H1 (cell line): ENCODE results near the gene LRP2BP. TPM values are rescaled to one million over a fixed set of nuclear protein-coding genes. Genes with fewer than 3 reads are reported as not detected.
"Not testable (repeated sequence)": the region's sequence is repeated elsewhere in the genome, so short reads cannot be mapped to it uniquely, and the experiment has no call there.

Experiments used
- CTCF ChIA-PET: fragments of 300-600 bp; sonication (Branson Sonifier 250); formaldehyde crosslinking; loops from one replicate; lab custom pipeline; 2021; ENCODE audit not compliant: partially characterized antibody; lab: Charles Lee
- POLR2A ChIA-PET: fragments of 300-600 bp; sonication (Branson Sonifier 250); formaldehyde crosslinking; loops from one replicate; lab custom pipeline; 2021; ENCODE audit warnings: inconsistent platforms; ENCODE audit not compliant: partially characterized antibody; lab: Charles Lee
- DNase-seq, 2 experiments: peaks; one replicate each; pipeline versions ENCODE4 v3.0.0 to v3.0.0-alpha.2; 2010 to 2022; ENCODE audit warnings: low spot score in 2 of 2, low read depth in 1 of 2, mixed read lengths in 1 of 2
- FAIRE-seq: peaks from 2 replicates; lab custom pipeline; 2011; peaks lifted over from hg19 to GRCh38; lab: Jason Lieb, UNC
- H2AFZ ChIP-seq: 2 replicates; pipeline ENCODE4 v1.8.1; 2012; ENCODE audit warnings: low read length, inconsistent platforms
- H2AK5ac ChIP-seq: 2 replicates; pipeline ENCODE4 v1.6.1; 2013; ENCODE audit warnings: low read depth, low read length
- H2BK120ac ChIP-seq: replicated peaks from 2 replicates; pipeline ENCODE3; 2013; ENCODE audit warnings: low read depth, low read length, inconsistent platforms
- H2BK12ac ChIP-seq: 2 replicates; pipeline ENCODE4 v1.6.1; 2013; ENCODE audit warnings: low read depth, low read length
- H2BK15ac ChIP-seq: 2 replicates; pipeline ENCODE4 v1.6.1; 2013; ENCODE audit warnings: low read length
- H2BK20ac ChIP-seq: 2 replicates; pipeline ENCODE4 v1.6.1; 2013; ENCODE audit warnings: low read length
- H2BK5ac ChIP-seq: 2 replicates; pipeline ENCODE4 v1.6.1; 2013; ENCODE audit warnings: low read depth, low read length
- H3K14ac ChIP-seq: 2 replicates; pipeline ENCODE4 v1.6.1; 2013; ENCODE audit warnings: inconsistent platforms; ENCODE audit not compliant: insufficient read length
- H3K18ac ChIP-seq: 2 replicates; pipeline ENCODE4 v1.6.1; 2013; ENCODE audit warnings: low read length; ENCODE audit errors: extremely low read depth
- H3K23ac ChIP-seq: 2 replicates; pipeline ENCODE4 v1.6.1; 2013; ENCODE audit warnings: inconsistent platforms; ENCODE audit not compliant: insufficient read length
- H3K23me2 ChIP-seq: 2 replicates; pipeline ENCODE4 v1.6.1; 2013; ENCODE audit warnings: low read depth, low read length
- H3K27ac ChIP-seq: 2 replicates; pipeline ENCODE4 v1.6.1; 2011; ENCODE audit warnings: low read depth, low read length, inconsistent platforms
- H3K27me3 ChIP-seq, 4 experiments: replicated peaks in 1 of 4; 1 replicate in 1 of 4; 2 replicates in 3 of 4; pipeline versions ENCODE4 v1.6.1 to v1.8.1; 2011 to 2013; ENCODE audit warnings: low read length in 3 of 4, mild to moderate bottlenecking in 3 of 4, inconsistent platforms in 2 of 4, mixed read lengths in 2 of 4, moderate library complexity in 1 of 4; ENCODE audit not compliant: control insufficient read depth in 3 of 4, insufficient read depth in 3 of 4; ENCODE audit errors: extremely low read depth in 1 of 4
- H3K36me3 ChIP-seq, 4 experiments: 2 replicates each; pipeline versions ENCODE4 v1.6.1 to v1.8.1; 2011 to 2013; ENCODE audit warnings: mild to moderate bottlenecking in 4 of 4, low read length in 3 of 4, moderate library complexity in 2 of 4, control low read depth in 1 of 4, inconsistent platforms in 1 of 4; ENCODE audit not compliant: insufficient read depth in 4 of 4, control insufficient read depth in 2 of 4
- H3K4ac ChIP-seq: replicated peaks from 2 replicates; pipeline ENCODE3; 2013; ENCODE audit warnings: low read length, low read depth, mixed read lengths, inconsistent platforms; ENCODE audit not compliant: insufficient read length
- H3K4me1 ChIP-seq, 4 experiments: replicated peaks in 1 of 4; 1 replicate in 1 of 4; 2 replicates in 3 of 4; pipeline versions ENCODE4 v1.6.1 to v1.8.1; 2011 to 2013; ENCODE audit warnings: low read length in 3 of 4, inconsistent platforms in 2 of 4, mixed read lengths in 1 of 4; ENCODE audit not compliant: insufficient read depth in 4 of 4, control insufficient read depth in 3 of 4
- H3K4me2 ChIP-seq, 2 experiments: 2 replicates each; pipeline versions ENCODE4 v1.6.1 to v1.8.1; 2011 to 2013; ENCODE audit warnings: low read depth in 2 of 2, low read length in 2 of 2, control low read depth in 1 of 2, inconsistent platforms in 1 of 2, mild to moderate bottlenecking in 1 of 2; ENCODE audit not compliant: insufficient read depth in 1 of 2
- H3K4me3 ChIP-seq, 4 experiments: fragments of 200-600, 300-600 bp in 1 of 4; sonication (generic), shearing (Covaris generic), sonication (Bioruptor Twin) in 1 of 4; 2 replicates each; pipeline versions ENCODE4 v1.5.1 to v1.8.1; 2011 to 2016; ENCODE audit warnings: low read length in 4 of 4, low read depth in 3 of 4, control low read depth in 2 of 4, inconsistent platforms in 2 of 4, mild to moderate bottlenecking in 2 of 4, mixed read lengths in 1 of 4, moderate library complexity in 1 of 4; ENCODE audit not compliant: insufficient read depth in 2 of 4; ENCODE audit errors: extremely low read depth in 1 of 4
- H3K56ac ChIP-seq: replicated peaks from 2 replicates; pipeline ENCODE3; 2013; ENCODE audit warnings: low read depth, mild to moderate bottlenecking, mixed read lengths, low read length, inconsistent platforms; ENCODE audit not compliant: insufficient read length
- H3K79me1 ChIP-seq: 2 replicates; pipeline ENCODE4 v1.6.1; 2013; ENCODE audit warnings: low read depth, low read length, control low read depth
- H3K79me2 ChIP-seq, 2 experiments: 2 replicates each; pipeline versions ENCODE4 v1.6.1 to v1.8.1; 2012 to 2013; ENCODE audit warnings: low read length in 2 of 2, mild to moderate bottlenecking in 2 of 2, inconsistent platforms in 1 of 2; ENCODE audit not compliant: insufficient read depth in 2 of 2, control insufficient read depth in 1 of 2
- H3K9ac ChIP-seq, 4 experiments: replicated peaks in 1 of 4; 1 replicate in 1 of 4; 2 replicates in 3 of 4; pipeline versions ENCODE4 v1.6.1 to v1.8.1; 2011 to 2013; ENCODE audit warnings: low read depth in 3 of 4, low read length in 3 of 4, control low read depth in 2 of 4, mild to moderate bottlenecking in 2 of 4, moderate library complexity in 2 of 4, inconsistent platforms in 1 of 4; ENCODE audit errors: extremely low read depth in 1 of 4
- H3K9me3 ChIP-seq, 2 experiments: 2 replicates each; pipeline versions ENCODE4 v1.6.1 to v1.8.1; 2012 to 2013; ENCODE audit warnings: mild to moderate bottlenecking in 2 of 2, moderate library complexity in 2 of 2, control low read depth in 1 of 2, inconsistent platforms in 1 of 2, low read depth in 1 of 2, low read length in 1 of 2, mixed read lengths in 1 of 2; ENCODE audit not compliant: insufficient read depth in 2 of 2
- H4K20me1 ChIP-seq, 2 experiments: replicated peaks in 1 of 2; 2 replicates each; pipeline versions ENCODE3 to v1.8.1; 2011 to 2013; ENCODE audit warnings: inconsistent platforms in 2 of 2, low read length in 2 of 2, mild to moderate bottlenecking in 1 of 2; ENCODE audit not compliant: insufficient read depth in 2 of 2, control insufficient read depth in 1 of 2
- H4K5ac ChIP-seq: 2 replicates; pipeline ENCODE4 v1.6.1; 2013; ENCODE audit warnings: low read length, low read depth, mixed read lengths, inconsistent platforms; ENCODE audit not compliant: insufficient read length
- H4K8ac ChIP-seq: 2 replicates; pipeline ENCODE4 v1.8.0; 2013; ENCODE audit warnings: mild to moderate bottlenecking, moderate library complexity, low read length, inconsistent platforms; ENCODE audit not compliant: insufficient read depth; ENCODE audit errors: extremely low read depth
- H4K91ac ChIP-seq: replicated peaks from 2 replicates; pipeline ENCODE3; 2013; ENCODE audit warnings: low read length, mixed read lengths, inconsistent platforms; ENCODE audit not compliant: insufficient read length
- WGBS, 2 experiments: shearing (Covaris generic) in 1 of 2; methylation state at CpG; one replicate each; pipeline versions ENCODE4 v1.1.6 to v1.1.7; 2013 to 2015; ENCODE audit warnings: low lambda C conversion rate in 2 of 2, mixed read lengths in 2 of 2, inconsistent platforms in 1 of 2, low coverage in 1 of 2, missing lambda C conversion rate in 1 of 2; ENCODE audit not compliant: insufficient replicate concordance in 2 of 2, insufficient coverage in 1 of 2, insufficient read length in 1 of 2; ENCODE audit errors: extremely low coverage in 1 of 2, missing lambda C conversion rate in 1 of 2; 5-methylcytosine and 5-hydroxymethylcytosine counted together
- polyA plus RNA-seq, 7 experiments: library from polyadenylated mRNA; depleted of rRNA in 3 of 7; stranded (reverse) in 5 of 7; unstranded in 2 of 7; fragments of >200 nt in 5 of 7; fragments of 200-250 nt in 2 of 7; gene quantifications; 1 replicate in 5 of 7; 2 replicates in 1 of 7; 4 replicates in 1 of 7; pipeline versions ENCODE4 v1.2.1 to v1.2.3, GENCODE V29; 2011 to 2013; ENCODE audit warnings: missing spikeins in 2 of 7, mixed read lengths in 2 of 7
- total RNA-seq: library from RNA; stranded (reverse); fragmentation: NEBNext Ultra II Directional; extraction: Animal tissue kit (Norgen Biotek cat#: 25700); gene quantifications from 2 replicates; pipeline ENCODE4 v1.2.1, GENCODE V29; 2021

Gene LRP2BP
- total and polyA plus RNA-seq, 2 of the 8 experiments (the other 6 are each of a cell fraction or from before 2014, with no cell fraction given) = 0.12 to 0.30 TPM

DNA sequence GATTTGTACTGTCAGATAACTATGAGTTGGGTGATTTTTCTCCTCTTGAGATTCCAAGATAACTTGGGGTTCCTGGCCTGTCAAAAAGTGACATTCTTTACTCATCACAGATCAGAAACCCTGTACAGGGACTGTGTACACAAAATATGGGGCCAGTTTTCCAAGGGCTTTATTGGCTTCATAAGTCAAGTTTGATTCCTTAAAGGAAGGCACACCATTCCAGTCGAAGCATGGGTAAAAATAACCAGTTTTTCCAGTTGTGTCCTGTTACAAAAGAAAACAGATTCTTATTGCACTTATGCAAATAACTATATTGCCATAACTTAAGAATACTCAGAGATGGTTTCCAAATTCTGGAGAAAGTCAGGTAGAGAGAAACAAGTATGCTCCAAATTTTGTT is 70.0 kb downstream of the LRP2BP start:
- H3K14ac ChIP-seq, H3K56ac ChIP-seq, H4K8ac ChIP-seq, H2BK120ac ChIP-seq, H3K79me1 ChIP-seq, H2BK15ac ChIP-seq, H4K5ac ChIP-seq, H3K4me1 ChIP-seq, H4K91ac ChIP-seq, H2BK20ac ChIP-seq, H2AK5ac ChIP-seq, H3K23me2 ChIP-seq, H2BK12ac ChIP-seq, POLR2A ChIA-PET, H4K20me1 ChIP-seq, H3K9ac ChIP-seq, CTCF ChIA-PET, H3K4ac ChIP-seq, H3K79me2 ChIP-seq, H3K4me2 ChIP-seq, H3K27ac ChIP-seq, H3K4me3 ChIP-seq, H2AFZ ChIP-seq, H3K27me3 ChIP-seq, FAIRE-seq, H2BK5ac ChIP-seq, DNase-seq, H3K18ac ChIP-seq, H3K23ac ChIP-seq: not testable (repeated sequence)
- 67% methylated on average over 1 of the region's 1 CpG; no CpG with 5 or more reads in 1 of the 2 experiments for whole genome bisulfite sequencing, 2 experiments
- Histone ChIP-seq H3K36me3 (peaks cover 0 to 39% (median 12%) of the 10 kb centered on the region in 4 experiments; a peak in 3 of 8 replicates), H3K9me3 (peaks cover 20 to 21% of the 10 kb centered on the region in 2 experiments; a peak in 3 of 4 replicates)

DNA sequence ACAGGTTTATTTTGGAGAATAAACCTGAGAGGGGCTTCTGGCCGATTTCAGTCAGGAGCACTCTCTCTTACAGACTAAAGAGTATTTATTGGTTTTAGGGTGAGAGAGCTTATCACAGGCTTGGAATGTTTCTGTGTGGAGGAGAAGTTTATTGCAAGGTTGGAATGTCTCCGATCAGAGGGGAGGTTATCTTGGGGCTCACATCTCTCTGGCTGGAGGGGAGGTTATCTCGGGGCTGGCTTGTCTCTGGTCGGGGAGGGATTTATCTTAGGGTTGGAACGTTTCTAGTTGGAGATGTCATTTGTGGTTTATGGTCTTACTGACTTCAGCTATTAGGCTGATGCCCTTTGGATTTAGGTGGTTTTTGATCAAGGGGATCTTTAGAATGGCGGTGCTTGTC is 71.4 kb downstream of the LRP2BP start:
- H2AK5ac ChIP-seq, H3K14ac ChIP-seq, H2BK120ac ChIP-seq, DNase-seq, H3K9ac ChIP-seq, H2BK20ac ChIP-seq, H2BK15ac ChIP-seq, H4K8ac ChIP-seq, H4K20me1 ChIP-seq, H3K23ac ChIP-seq, H4K91ac ChIP-seq, H3K56ac ChIP-seq, H3K79me1 ChIP-seq, H2BK5ac ChIP-seq, H3K4me2 ChIP-seq, H3K4me3 ChIP-seq, FAIRE-seq, H3K4ac ChIP-seq, H3K23me2 ChIP-seq, H3K4me1 ChIP-seq, H2BK12ac ChIP-seq, H3K27ac ChIP-seq, H3K27me3 ChIP-seq, H4K5ac ChIP-seq, H3K18ac ChIP-seq, H2AFZ ChIP-seq, H3K79me2 ChIP-seq: not testable (repeated sequence)
- ChIA-PET POLR2A (interaction anchor here (0.6 kb wide), 1 partner anchor 1660 kb away, joined by 3 read pairs; no protein-coding TSS in a partner anchor), CTCF (interaction anchor here (0.7 kb wide), 1 partner anchor 164 kb away, joined by 3 read pairs; no protein-coding TSS in a partner anchor)
- peaks cover 0 to 39% (median 14%) of the 10 kb centered on the region in 4 experiments; a peak in 3 of 8 replicates for H3K36me3 ChIP-seq
- 98% methylated on average over 6 of the region's 6 CpGs; no CpG with 5 or more reads in 1 of the 2 experiments for WGBS, 2 experiments
- H3K9me3 ChIP-seq = peaks cover 14 to 15% of the 10 kb centered on the region in 2 experiments; a peak in 3 of 4 replicates
